Measurements from ENCODE around the gene COG7. TPM values are rescaled to one million over a fixed set of nuclear protein-coding genes. Genes with fewer than 3 reads are reported as not detected.
"Not testable (repeated sequence)": the region's sequence is repeated elsewhere in the genome, so short reads cannot be mapped to it uniquely, and the experiment has no call there.

Gene COG7
- total RNA-seq, 2 donors from 2014 or later: 31.4 to 40.0 TPM

GRCh38 chr16:23406024-23406423 lies 47.0 kb downstream of the COG7 start:
- Histone ChIP-seq H3K4me1 (no peaks in the 10 kb centered on the region), H3K9ac (ENCODE audit: low read depth in 2 of 2, low read length in 2 of 2) (no peak overlapping the region), H3K4me3 (no peak overlapping the region), H3K27ac (no peak overlapping the region), H3K27me3 (no peaks in the 10 kb centered on the region), H3K9me3 (no peaks in the 10 kb centered on the region), H3K36me3 (no peaks in the 10 kb centered on the region)
- TF ChIP-seq CTCF (IDR thresholded peaks at IDR 0.05): no peak
- no peak for DNase-seq
- intact Hi-C loops (cut with DNase I): no loop called here

- Histone ChIP-seq H3K36me3 (no peaks in the 10 kb centered on the region), H3K27me3 (no peaks in the 10 kb centered on the region), H3K4me3 (no peak overlapping the region), H3K9ac (ENCODE audit: low read depth in 2 of 2, low read length in 2 of 2) (no peak overlapping the region), H3K9me3 (no peaks in the 10 kb centered on the region), H3K4me1 (no peaks in the 10 kb centered on the region), H3K27ac (no peak overlapping the region)
- no peak for DNase-seq
- intact Hi-C loops (cut with DNase I): no loop called here
- TF ChIP-seq CTCF (IDR thresholded peaks at IDR 0.05): no peak
These were observed 49.4 kb downstream of the COG7 start for GRCh38 chr16:23403547-23403946.

- intact Hi-C loops (cut with DNase I): no loop called here
- TF ChIP-seq CTCF (IDR thresholded peaks at IDR 0.05): no peak
- no peak overlapping the region for H3K9ac ChIP-seq (ENCODE audit: low read depth in 2 of 2, low read length in 2 of 2)
- H3K4me1 ChIP-seq: no peaks in the 10 kb centered on the region
- no peak overlapping the region for H3K27ac ChIP-seq
- H3K27me3 ChIP-seq: no peaks in the 10 kb centered on the region
- H3K9me3 ChIP-seq: no peaks in the 10 kb centered on the region
- no peak overlapping the region for H3K4me3 ChIP-seq
- no peak for DNase-seq
- H3K36me3 ChIP-seq: no peaks in the 10 kb centered on the region
These were observed 50.9 kb downstream of the COG7 start for GRCh38 chr16:23402100-23402499.

GRCh38 chr16:23401139-23401538 lies 51.9 kb downstream of the COG7 start:
- Histone ChIP-seq H3K36me3 (no peaks in the 10 kb centered on the region), H3K4me3 (no peak overlapping the region), H3K27ac (no peak overlapping the region), H3K4me1 (no peaks in the 10 kb centered on the region), H3K27me3 (no peaks in the 10 kb centered on the region), H3K9me3 (no peaks in the 10 kb centered on the region), H3K9ac (ENCODE audit: low read depth in 2 of 2, low read length in 2 of 2) (no peak overlapping the region)
- no peak for TF ChIP-seq CTCF (IDR thresholded peaks at IDR 0.05)
- DNase-seq: no peak
- intact Hi-C loops (cut with DNase I): no loop called here

- H3K36me3 ChIP-seq; H3K27ac ChIP-seq; H3K4me1 ChIP-seq; H3K9ac ChIP-seq (ENCODE audit: low read depth in 2 of 2, low read length in 2 of 2); H3K4me3 ChIP-seq; DNase-seq; intact Hi-C loops (cut with DNase I); H3K27me3 ChIP-seq; H3K9me3 ChIP-seq: not testable (repeated sequence)
These were observed 52.5 kb downstream of the COG7 start for GRCh38 chr16:23400447-23400846.

GRCh38 chr16:23398987-23399805 lies 53.8 kb downstream of the COG7 start:
- Histone ChIP-seq H3K27me3 (no peaks in the 10 kb centered on the region), H3K9me3 (no peaks in the 10 kb centered on the region), H3K36me3 (no peaks in the 10 kb centered on the region), H3K27ac (no peak overlapping the region), H3K4me3 (no peak overlapping the region), H3K9ac (ENCODE audit: low read depth in 2 of 2, low read length in 2 of 2) (no peak overlapping the region), H3K4me1 (no peaks in the 10 kb centered on the region)
- intact Hi-C loops (cut with DNase I): no loop called here
- no peak for TF ChIP-seq CTCF (IDR thresholded peaks at IDR 0.05)
- no peak for DNase-seq
